HUDEP-2 (cell line): Measurements from ENCODE around the gene NOXA1.
"Not testable (repeated sequence)": the region's sequence is repeated elsewhere in the genome, so short reads cannot be mapped to it uniquely, and the experiment has no call there.

Experiments used
- DNase-seq, 76 experiments: peaks; one replicate each; lab custom pipeline; 2025; ENCODE audit not compliant: unreplicated experiment in 76 of 76; lab: John Stamatoyannopoulos, UW

Gene NOXA1

GRCh38 chr9:137436761-137437600, 13.8 kb downstream of the NOXA1 start:
- DNase-seq, result no peak

- no peak for DNase-seq
Measured at GRCh38 chr9:137437691-137438590, 14.7 kb downstream of the NOXA1 start.

- no peak for DNase-seq
Measured at GRCh38 chr9:137438591-137439157, 15.5 kb downstream of the NOXA1 start.

GRCh38 chr9:137439158-137439714, 16.0 kb downstream of the NOXA1 start:
- no peak for DNase-seq

GRCh38 chr9:137441289-137441934, 18.2 kb downstream of the NOXA1 start, which contains the start of gene ENTPD8:
Gene ENTPD8 (minus strand): TSS chr9:137441357. CDS start chr9:137438285, 3,072 bp downstream.
- DNase-seq, result peak in 1 of 76 experiments; percentile 22

GRCh38 chr9:137441935-137442321, 18.7 kb downstream of the NOXA1 start:
- DNase-seq, result no peak

- DNase-seq, result no peak
Measured at GRCh38 chr9:137444106-137444790, 21.1 kb downstream of the NOXA1 start.

GRCh38 chr9:137445275-137445807, 22.1 kb downstream of the NOXA1 start:
- peak in 66 of 76 experiments; percentile 10 to 86 (median 60) for DNase-seq

- no peak for DNase-seq
Measured at GRCh38 chr9:137445930-137446431, 22.8 kb downstream of the NOXA1 start.

GRCh38 chr9:137446851-137447471, 23.8 kb downstream of the NOXA1 start:
- DNase-seq, result no peak

- no peak for DNase-seq
Measured at GRCh38 chr9:137447722-137448601, 24.8 kb downstream of the NOXA1 start.

- no peak for DNase-seq
Measured at GRCh38 chr9:137448602-137448962, 25.4 kb downstream of the NOXA1 start.

GRCh38 chr9:137449081-137449844, 26.1 kb downstream of the NOXA1 start:
- DNase-seq, result no peak

- DNase-seq, result peak in 19 of 76 experiments; percentile 7 to 61 (median 24)
Measured at GRCh38 chr9:137449931-137450538, 26.8 kb downstream of the NOXA1 start.

- DNase-seq, result not testable (repeated sequence)
Measured at GRCh38 chr9:137450539-137451222, 27.5 kb downstream of the NOXA1 start.
